HepG2 (cell line): ENCODE measurements around the gene DHX29. TPM values are rescaled to one million over a fixed set of nuclear protein-coding genes. Genes with fewer than 3 reads are reported as not detected.
A peak's percentile ranks its signal among the peaks of the same experiment; 100 is the strongest.

Source experiments
- ATAC-seq: fragments of 200-7000 bp; cut with Tn5 transposase; 3 replicates; pipeline ENCODE4 v1.9.1; 2020; ENCODE audit warnings: mild to moderate bottlenecking, moderate library complexity
- BruUV-seq: library from RNA; stranded (reverse); fragments of 400-500 nt; replicated peaks from 2 replicates; lab custom pipeline; 2021; lab: Mats Ljungman, UMichigan
- CTCF ChIA-PET: fragments of 300-600 bp; formaldehyde crosslinking; extraction: SDS; loops from one replicate; lab custom pipeline; 2021; ENCODE audit warnings: low total read pairs, inconsistent platforms, low intra/inter-chr PET ratio; lab: Yijun Ruan, JAX
- POLR2A ChIA-PET: fragments of 350-600 bp; sonication (Branson Sonifier 250); formaldehyde crosslinking; loops from one replicate; lab custom pipeline; 2020; ENCODE audit warnings: antibody characterized with exemption, inconsistent platforms; lab: Yijun Ruan, JAX
- DNase-seq: peaks from one replicate; pipeline ENCODE4 v3.0.0-alpha.2; 2015; ENCODE audit warnings: low spot score
- FAIRE-seq: peaks from 3 replicates; lab custom pipeline; 2011; peaks lifted over from hg19 to GRCh38; lab: Jason Lieb, UNC
- H2AFZ ChIP-seq: one replicate; pipeline ENCODE4 v1.6.1; 2011; ENCODE audit warnings: low read length, inconsistent platforms
- H3K27ac ChIP-seq: fragments of 300-600 bp; 3 replicates; pipeline ENCODE4 v1.8.0; 2011; ENCODE audit warnings: mixed run types, mild to moderate bottlenecking, mixed read lengths, low read length, inconsistent platforms; ENCODE audit not compliant: insufficient read depth; ENCODE audit errors: extremely low read length
- H3K27me3 ChIP-seq, 2 experiments: fragments of 200-600 bp in 1 of 2; 2 replicates in 1 of 2; 3 replicates in 1 of 2; pipeline versions ENCODE4 v1.6.0 to v1.8.0; 2011; ENCODE audit warnings: low read length in 2 of 2, mild to moderate bottlenecking in 2 of 2, moderate library complexity in 2 of 2, inconsistent platforms in 1 of 2; ENCODE audit not compliant: insufficient read depth in 2 of 2, control insufficient read depth in 1 of 2
- H3K36me3 ChIP-seq, 2 experiments: fragments of 200-600 bp in 1 of 2; replicated peaks in 1 of 2; 2 replicates in 1 of 2; 3 replicates in 1 of 2; pipeline versions ENCODE4 v1.5.1 to v1.8.0; 2011; ENCODE audit warnings: low read length in 2 of 2, inconsistent platforms in 1 of 2; ENCODE audit not compliant: insufficient read depth in 2 of 2, control insufficient read depth in 1 of 2
- H3K4me1 ChIP-seq: 2 replicates; pipeline ENCODE4 v1.5.1; 2012; ENCODE audit warnings: low read length, inconsistent platforms; ENCODE audit not compliant: insufficient read depth
- H3K4me2 ChIP-seq: 2 replicates; pipeline ENCODE4 v1.6.0; 2011; ENCODE audit warnings: low read depth, low read length, inconsistent platforms
- H3K4me3 ChIP-seq, 3 experiments: fragments of 200-600 bp in 1 of 3; sonication (generic), shearing (Covaris generic) in 1 of 3; replicated peaks in 1 of 3; 2 replicates each; pipeline ENCODE4 v1.5.1; 2011 to 2016; ENCODE audit warnings: low read length in 3 of 3, inconsistent platforms in 2 of 3, low read depth in 2 of 3, mild to moderate bottlenecking in 2 of 3, control low read depth in 1 of 3, mixed read lengths in 1 of 3; ENCODE audit not compliant: insufficient read depth in 1 of 3
- H3K79me2 ChIP-seq: one replicate; pipeline ENCODE4 v1.6.1; 2011; ENCODE audit warnings: low read length, inconsistent platforms; ENCODE audit not compliant: insufficient read depth
- H3K9ac ChIP-seq: 2 replicates; pipeline ENCODE4 v1.6.0; 2011; ENCODE audit warnings: mild to moderate bottlenecking, low read depth, low read length, inconsistent platforms; ENCODE audit not compliant: insufficient read depth
- H3K9me3 ChIP-seq: 2 replicates; pipeline ENCODE4 v1.5.1; 2012; ENCODE audit warnings: mild to moderate bottlenecking, low read length
- H4K20me1 ChIP-seq: 2 replicates; pipeline ENCODE4 v1.6.0; 2011; ENCODE audit warnings: inconsistent platforms, mild to moderate bottlenecking, low read length, moderate library complexity; ENCODE audit not compliant: insufficient read depth
- DR1 ChIP-seq: sonication (generic); formaldehyde crosslinking; IDR thresholded peaks from 2 replicates; pipeline ENCODE4 v1.8.0; 2021; ENCODE audit warnings: mild to moderate bottlenecking, missing genetic modification reagents, inconsistent platforms
- GATAD2A ChIP-seq: IDR thresholded peaks from 2 replicates; pipeline ENCODE4 v1.6.1; 2016
- KDM5B ChIP-seq: sonication (generic); formaldehyde crosslinking; IDR thresholded peaks from 2 replicates; pipeline ENCODE4 v1.4.0; 2020; ENCODE audit warnings: missing genetic modification reagents, mild to moderate bottlenecking, borderline replicate concordance
- KLF13 ChIP-seq: sonication (generic); formaldehyde crosslinking; IDR thresholded peaks from 2 replicates; pipeline ENCODE4 v1.4.0; 2020; ENCODE audit warnings: mild to moderate bottlenecking, missing genetic modification reagents
- MAFK ChIP-seq, 2 experiments: IDR thresholded peaks in 1 of 2; conservative IDR thresholded peaks in 1 of 2; 2 replicates each; pipeline ENCODE4 v1.6.1; 2011; ENCODE audit warnings: improper control_type of control experiment in 2 of 2, low read length in 2 of 2
- MEIS1 ChIP-seq: sonication (generic); formaldehyde crosslinking; IDR thresholded peaks from 2 replicates; pipeline ENCODE4 v1.9.0; 2021; ENCODE audit warnings: mild to moderate bottlenecking, missing genetic modification reagents, moderate library complexity, borderline replicate concordance
- MYNN ChIP-seq: sonication (generic); formaldehyde crosslinking; IDR thresholded peaks from 2 replicates; pipeline ENCODE4 v1.4.0; 2020; ENCODE audit warnings: mild to moderate bottlenecking, low read depth, missing genetic modification reagents
- NAIF1 ChIP-seq: sonication (generic); formaldehyde crosslinking; IDR thresholded peaks from 2 replicates; pipeline ENCODE4 v1.5.0; 2020; ENCODE audit warnings: mild to moderate bottlenecking, missing genetic modification reagents, borderline replicate concordance
- NPAS2 ChIP-seq: sonication (generic); formaldehyde crosslinking; IDR thresholded peaks from 2 replicates; pipeline ENCODE4 v1.8.0; 2022; ENCODE audit warnings: mild to moderate bottlenecking, missing genetic modification reagents, borderline replicate concordance
- NR2F6 ChIP-seq, 2 experiments: IDR thresholded peaks; 2 replicates each; pipeline ENCODE4 v1.6.1; 2016; ENCODE audit warnings: antibody characterized with exemption in 1 of 2, mild to moderate bottlenecking in 1 of 2
- SETDB1 ChIP-seq: sonication (generic); formaldehyde crosslinking; IDR thresholded peaks from 2 replicates; pipeline ENCODE4 v1.5.1; 2020; ENCODE audit warnings: missing genetic modification reagents, mild to moderate bottlenecking, borderline replicate concordance
- SRSF9 ChIP-seq: fragments of 200-400 bp; formaldehyde crosslinking; IDR thresholded peaks from 2 replicates; pipeline ENCODE4 v1.6.1; 2018; ENCODE audit warnings: borderline replicate concordance, mild to moderate bottlenecking, low read depth, low read length; ENCODE audit not compliant: insufficient read depth, poor library complexity, severe bottlenecking
- TRIM24 ChIP-seq: sonication (generic); formaldehyde crosslinking; IDR thresholded peaks from 2 replicates; pipeline ENCODE4 v1.8.0; 2022; ENCODE audit warnings: mild to moderate bottlenecking, missing genetic modification reagents
- ZBTB49 ChIP-seq: sonication (generic); formaldehyde crosslinking; IDR thresholded peaks from 2 replicates; pipeline ENCODE4 v1.4.0; 2020; ENCODE audit warnings: missing genetic modification reagents, borderline replicate concordance
- ZFP91 ChIP-seq: sonication (generic); formaldehyde crosslinking; IDR thresholded peaks from 2 replicates; pipeline ENCODE4 v1.9.0; 2022; ENCODE audit warnings: missing genetic modification reagents, mild to moderate bottlenecking, borderline replicate concordance
- ZNF331 ChIP-seq: sonication (generic); formaldehyde crosslinking; IDR thresholded peaks from 2 replicates; pipeline ENCODE4 v1.4.0; 2020; ENCODE audit warnings: missing genetic modification reagents
- ZNF343 ChIP-seq: sonication (generic); formaldehyde crosslinking; IDR thresholded peaks from 2 replicates; pipeline ENCODE4 v1.4.0; 2020; ENCODE audit warnings: mild to moderate bottlenecking, missing genetic modification reagents
- ZNF44 ChIP-seq: sonication (generic); formaldehyde crosslinking; IDR thresholded peaks from 2 replicates; pipeline ENCODE4 v1.5.1; 2020; ENCODE audit warnings: mild to moderate bottlenecking, missing genetic modification reagents
- ZNF557 ChIP-seq: sonication (generic); formaldehyde crosslinking; IDR thresholded peaks from 2 replicates; pipeline ENCODE4 v1.4.0; 2020; ENCODE audit warnings: missing genetic modification reagents
- ZNF567 ChIP-seq: sonication (generic); formaldehyde crosslinking; IDR thresholded peaks from 2 replicates; pipeline ENCODE4 v1.8.1; 2023; ENCODE audit warnings: mild to moderate bottlenecking, missing genetic modification reagents, borderline replicate concordance
- ZNF747 ChIP-seq: sonication (generic); formaldehyde crosslinking; IDR thresholded peaks from 2 replicates; pipeline ENCODE4 v1.8.1; 2023; ENCODE audit warnings: missing genetic modification reagents, mild to moderate bottlenecking, borderline replicate concordance
- WGBS: methylation state at CpG from one replicate; pipeline ENCODE4 v1.1.6; 2017; ENCODE audit warnings: low lambda C conversion rate; 5-methylcytosine and 5-hydroxymethylcytosine counted together
- in situ Hi-C: cut with HindIII; loops from 2 replicates; pipeline ENCODE4 v1.10.0; 2017; ENCODE audit warnings: low pct_unique_long_range_greater_than_20kb; ENCODE audit not compliant: extremely low pct_ligation_motif_present
- intact Hi-C: fragments of 100-400 bp; cut with micrococcal nuclease; formaldehyde crosslinking; loops from one replicate; pipeline ENCODE4 v1.10.0; 2022; ENCODE audit not compliant: unreplicated experiment
- polyA plus RNA-seq, 8 experiments: library from polyadenylated mRNA; depleted of rRNA in 3 of 8; stranded (reverse) in 7 of 8; unstranded in 1 of 8; fragments of >200 nt; fragmentation: Illumina TruSeq in 4 of 8; extraction: Trizol in 4 of 8; gene quantifications; 2 replicates each; pipeline versions ENCODE4 v1.2.1 to v1.2.3, GENCODE V29; 2011 to 2016; ENCODE audit warnings: low read depth in 4 of 8, missing spikeins in 1 of 8, mixed read lengths in 1 of 8; ENCODE audit not compliant: insufficient read depth in 1 of 8
- total RNA-seq, 5 experiments: library from RNA; depleted of rRNA; stranded (reverse); fragments of >200 nt; fragmentation: Illumina TruSeq; extraction: Trizol; gene quantifications; 2 replicates each; pipeline ENCODE4 v1.2.3, GENCODE V29; 2016; ENCODE audit warnings: low read depth in 1 of 5

DHX29 gene
- total and polyA plus RNA-seq, 2 of the 13 experiments (the other 11 are each of a cell fraction or from before 2014, with no cell fraction given), result 1.9 to 22.0 TPM

- Histone ChIP-seq H3K79me2 (peaks cover 82% of the 10 kb centered on the region), H3K9ac (peak overlapping the region; percentile 90), H2AFZ (no peak overlapping the region), H3K27ac (peak overlapping the region; percentile 94), H3K4me2 (peak overlapping the region; percentile 83), H4K20me1 (no peaks in the 10 kb centered on the region; the same call in 1 of the 2 replicates), H3K4me3 (peak overlapping the region; percentile 70 to 96 (median 92)), H3K27me3 (no peaks in the 10 kb centered on the region; a peak in 1 of 5 replicates), H3K4me1 (peaks cover 73% of the 10 kb centered on the region), H3K36me3 (no peaks in the 10 kb centered on the region), H3K9me3 (no peaks in the 10 kb centered on the region)
- DNase-seq, result peak; percentile 27
- TSS peak; percentile 65 for BruUV-seq
- no peak for FAIRE-seq
- WGBS, result 2% methylated on average over 12 of the region's 12 CpGs
- ATAC-seq, result peak; percentile 59
- in situ Hi-C loops, result no loop called here
- ChIA-PET CTCF (no interaction called here), POLR2A (interaction anchor here (0.8 to 1.6 kb wide), 5 partner anchors 9 to 1866 kb away, joined by 3 to 5 read pairs (median 3); partner anchors contain the start of genes GPBP1 and PLPP1)
- intact Hi-C loops, result loop anchor here (1.0 kb wide), 1 partner anchor 135 kb away; no protein-coding TSS in a partner anchor
- TF ChIP-seq NPAS2 (CRISPR knock-in tag), result no peak
- no peak for TF ChIP-seq ZBTB49 (CRISPR knock-in tag)
- TF ChIP-seq MEIS1 (CRISPR knock-in tag), result no peak
- TF ChIP-seq GATAD2A (CRISPR knock-in tag), result no peak
- no peak for TF ChIP-seq ZFP91
- TF ChIP-seq MYNN (CRISPR knock-in tag), result 0 out of 2 replicates have a peak, but pooled peaks have one; percentile 49
- no peak for TF ChIP-seq NAIF1 (CRISPR knock-in tag)
- TF ChIP-seq SETDB1, result no peak
- no peak for TF ChIP-seq DR1 (CRISPR knock-in tag)
- 0 out of 2 replicates have a peak, but pooled peaks have one; percentile 1 for TF ChIP-seq ZNF44 (CRISPR knock-in tag)
- TF ChIP-seq ZNF331, result 0 out of 2 replicates have a peak, but pooled peaks have one; percentile 5
- TF ChIP-seq MAFK (conservative IDR thresholded peaks at IDR 0.05 in 1 of 2, IDR thresholded peaks at IDR 0.05 in 1 of 2; ENCODE audit: low read length in 2 of 2), result peak; percentile 34 to 57; a peak in 3 of 4 replicates
- TF ChIP-seq KDM5B (CRISPR knock-in tag), result no peak
- TF ChIP-seq ZNF557 (CRISPR knock-in tag), result no peak
- no peak for TF ChIP-seq ZNF747 (CRISPR knock-in tag)
- TF ChIP-seq ZNF567 (CRISPR knock-in tag), result no peak
- no peak for TF ChIP-seq SRSF9
- no peak for TF ChIP-seq ZNF343
- no peak for TF ChIP-seq KLF13 (CRISPR knock-in tag)
- TF ChIP-seq TRIM24 (CRISPR knock-in tag), result no peak
- TF ChIP-seq NR2F6 (IDR thresholded peaks at IDR 0.05), result no peak
- TF ChIP-seq NR2F6 (CRISPR knock-in tag; IDR thresholded peaks at IDR 0.05), result no peak
Measured at GRCh38 chr5:55306641-55307382, 682 bp downstream of the DHX29 start.
